GM18873 (cell line): Measurements from ENCODE around the gene JDP2.

Experiments
- ATAC-seq: cut with Tn5 transposase; IDR thresholded peaks from one replicate; pipeline ENCODE4 v1.9.1; 2021; ENCODE audit warnings: mild to moderate bottlenecking, moderate library complexity, moderate number of reproducible peaks; ENCODE audit not compliant: unreplicated experiment, low FRiP score

JDP2 gene

DNA sequence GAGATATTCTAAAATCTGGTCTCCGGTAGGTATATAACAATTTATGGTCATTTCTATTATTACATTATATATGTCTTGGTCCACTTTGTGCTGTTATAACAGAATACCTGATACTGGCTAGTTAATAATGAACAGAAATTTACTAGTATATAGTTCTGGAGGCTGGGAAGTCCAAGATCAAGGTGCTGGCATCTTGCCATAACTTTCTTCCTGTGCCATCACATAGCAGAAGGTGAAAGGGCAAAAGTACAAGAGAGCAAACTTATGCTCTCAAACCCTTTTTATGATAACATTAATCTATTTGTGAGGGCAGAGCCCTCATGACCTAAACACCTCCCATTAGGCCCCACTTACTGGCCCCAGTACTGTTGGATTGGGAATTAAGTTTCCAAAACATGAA is 76.6 kb downstream of the JDP2 start:
- no peak for ATAC-seq

DNA sequence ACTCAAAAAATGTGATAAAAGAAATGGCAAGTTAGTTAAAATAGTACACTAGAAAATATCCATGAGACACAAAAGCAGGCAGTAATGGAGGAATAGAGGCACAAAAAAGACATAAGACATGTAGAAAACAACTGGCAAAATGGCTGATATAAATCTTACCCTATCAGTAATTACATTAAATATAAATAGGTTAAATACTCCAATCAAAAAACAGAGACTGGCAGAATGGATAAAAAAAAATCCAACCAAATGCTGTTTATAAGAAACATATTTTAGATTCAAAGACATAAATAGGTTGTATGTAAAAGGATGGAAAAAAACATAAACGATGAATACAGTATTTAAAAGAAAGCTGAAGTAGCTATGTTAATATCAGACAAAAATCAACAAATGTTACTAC is 79.1 kb downstream of the JDP2 start:
- no peak for ATAC-seq

DNA sequence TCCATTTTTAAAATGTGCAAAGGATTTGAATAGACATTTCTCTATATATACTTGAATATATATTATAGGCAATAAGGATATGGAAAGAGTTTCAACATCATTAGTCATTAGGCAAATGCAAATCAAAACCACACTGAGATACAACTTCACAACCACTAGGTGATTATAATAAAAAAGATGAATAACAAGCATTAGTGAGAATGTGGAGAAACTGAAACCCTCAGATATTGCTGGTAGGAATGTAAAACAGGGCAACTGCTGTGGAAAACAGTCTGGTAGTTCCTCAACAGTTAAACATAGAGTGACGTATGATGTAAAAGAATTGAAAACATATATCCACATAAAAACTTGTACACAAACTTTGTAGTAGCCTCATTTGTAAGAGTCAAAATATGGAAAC is 82.7 kb downstream of the JDP2 start:
- no peak for ATAC-seq

DNA sequence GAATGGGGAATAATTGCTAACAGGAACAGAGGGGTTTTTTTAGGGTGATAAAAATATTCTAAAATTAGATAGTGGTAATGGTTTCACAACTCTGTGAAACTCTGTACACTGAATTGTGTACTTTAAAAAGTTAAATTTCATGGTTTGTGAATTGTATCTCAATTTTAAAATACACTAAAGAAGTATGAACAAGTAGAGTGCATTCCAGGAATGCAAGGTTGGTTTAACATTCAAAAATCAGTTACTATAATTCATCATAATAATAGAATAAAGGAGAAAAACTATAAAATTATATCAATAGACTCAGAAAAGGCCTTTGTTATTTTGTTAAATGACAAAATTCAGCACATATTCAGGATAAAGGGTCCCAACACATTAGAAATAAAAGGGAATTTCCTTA is 83.4 kb downstream of the JDP2 start:
- ATAC-seq: no peak

DNA sequence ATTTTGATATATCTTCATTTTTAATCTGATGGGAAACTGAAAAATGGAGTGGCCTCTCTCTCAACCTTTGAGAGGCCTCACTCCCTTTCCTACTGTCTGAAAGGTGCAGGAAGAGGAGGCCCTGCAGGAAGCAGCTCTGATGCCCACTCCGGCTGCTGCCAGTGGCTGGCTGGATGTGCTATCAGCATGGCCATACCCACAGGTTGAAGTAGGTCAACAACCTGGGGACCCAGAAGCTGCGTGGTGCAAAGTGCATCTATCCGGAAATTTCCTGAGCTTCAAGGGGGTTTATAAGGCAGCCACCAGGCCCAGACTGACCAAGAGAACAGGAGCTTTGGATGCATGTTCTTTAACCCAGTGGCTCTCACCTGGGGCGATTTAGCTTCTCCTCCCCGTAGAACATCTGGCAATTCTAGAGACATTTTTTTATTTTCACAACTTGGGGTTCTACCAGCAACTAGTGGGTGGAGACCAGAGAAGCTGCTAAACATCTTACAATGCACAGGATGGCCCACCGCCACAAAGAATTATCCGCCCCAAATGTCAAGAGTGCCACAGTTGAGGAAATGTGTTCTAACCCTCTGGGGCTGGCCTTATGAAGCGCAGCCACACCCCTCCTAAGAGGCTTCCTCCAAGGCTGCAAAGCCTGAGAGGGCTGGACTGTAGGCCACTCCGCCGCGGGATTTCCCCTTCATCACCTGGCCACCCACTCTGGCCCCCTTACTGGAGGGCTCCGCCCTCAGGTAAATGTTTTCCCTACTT is 86.3 kb downstream of the JDP2 start:
- peak; percentile 28 for ATAC-seq

DNA sequence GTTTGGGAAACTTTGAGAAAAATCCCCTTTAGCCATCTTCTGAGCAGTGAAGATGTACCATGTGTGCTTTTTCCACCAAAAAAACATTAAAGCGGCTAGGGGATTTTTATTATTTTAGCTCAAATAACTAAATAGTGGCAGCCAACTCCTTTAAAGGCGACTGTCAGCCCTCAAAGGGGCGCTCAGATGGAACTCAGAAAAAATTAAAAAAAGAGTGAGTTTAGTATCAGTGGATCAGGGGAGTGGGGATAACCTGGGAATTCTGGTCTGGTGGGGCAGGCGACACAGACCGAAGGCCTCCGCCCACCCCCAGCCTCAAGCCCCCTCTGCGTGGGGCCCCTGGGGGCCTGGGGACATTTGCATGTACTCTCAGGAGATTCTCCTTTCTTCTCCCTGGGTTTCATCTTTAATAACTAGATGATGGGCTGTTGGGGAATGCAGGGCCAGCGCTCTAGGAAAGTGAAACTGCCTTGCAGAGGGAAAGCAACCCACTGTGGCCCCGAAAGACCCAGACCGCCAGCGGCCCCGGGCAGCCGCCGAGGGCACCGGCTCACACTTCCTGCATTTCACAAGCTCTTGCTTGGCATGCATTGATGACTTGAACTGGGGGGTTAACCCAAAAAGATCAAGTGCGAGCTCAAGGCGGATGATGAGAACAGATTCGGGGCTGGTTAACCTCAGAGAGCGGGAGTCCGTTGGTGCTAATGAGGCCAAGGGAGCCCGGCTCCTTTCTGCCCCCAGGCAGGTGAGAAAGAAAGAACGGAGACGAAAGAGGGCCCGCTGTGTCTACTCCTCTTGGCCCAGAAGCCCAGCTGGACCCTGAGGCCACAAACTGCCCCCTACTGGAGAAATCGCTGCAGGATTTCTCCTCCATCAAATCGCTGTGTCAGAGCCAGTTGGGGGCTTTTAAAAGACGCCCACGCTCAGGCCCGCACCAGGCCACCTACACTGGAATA is 87.1 kb downstream of the JDP2 start:
- ATAC-seq: peak; percentile 42

DNA sequence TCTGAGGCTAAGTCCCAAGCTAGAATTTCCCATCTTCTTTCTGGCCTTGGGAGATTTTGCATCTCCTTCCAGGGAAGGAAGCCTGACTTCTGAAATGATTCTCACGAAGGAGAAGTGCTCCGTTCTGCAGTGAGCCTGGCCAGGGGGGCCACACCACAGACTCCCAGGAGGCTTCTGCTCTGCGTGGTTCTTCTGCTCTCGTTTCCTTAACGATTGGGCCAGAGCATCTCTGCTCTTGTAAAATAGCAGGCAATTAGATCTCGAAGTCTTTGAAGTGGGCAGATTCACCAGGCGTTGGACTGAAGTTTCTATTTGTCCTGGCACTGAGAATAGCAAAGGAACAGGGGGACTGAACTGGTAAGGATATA is 87.8 kb downstream of the JDP2 start:
- ATAC-seq: peak; percentile 34

DNA sequence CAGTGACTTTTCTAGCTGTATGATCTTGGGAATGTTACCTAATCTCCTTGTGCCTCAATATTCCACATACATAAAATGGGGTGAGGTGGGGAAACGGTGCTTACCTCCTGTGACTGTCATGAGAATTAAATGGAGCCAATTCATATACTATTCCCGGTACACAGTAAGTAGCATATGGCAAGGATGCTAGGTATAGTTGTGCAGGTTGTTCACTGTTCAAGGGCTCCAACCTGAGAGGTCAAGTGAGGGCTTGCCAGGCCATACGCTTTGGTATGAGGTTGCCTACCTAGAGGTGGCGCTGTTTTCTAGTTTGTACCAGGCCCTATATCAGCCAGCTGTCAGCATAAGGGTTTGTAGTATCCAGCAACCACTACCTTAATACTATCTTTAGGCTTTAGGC is 90.8 kb downstream of the JDP2 start:
- no peak for ATAC-seq

DNA sequence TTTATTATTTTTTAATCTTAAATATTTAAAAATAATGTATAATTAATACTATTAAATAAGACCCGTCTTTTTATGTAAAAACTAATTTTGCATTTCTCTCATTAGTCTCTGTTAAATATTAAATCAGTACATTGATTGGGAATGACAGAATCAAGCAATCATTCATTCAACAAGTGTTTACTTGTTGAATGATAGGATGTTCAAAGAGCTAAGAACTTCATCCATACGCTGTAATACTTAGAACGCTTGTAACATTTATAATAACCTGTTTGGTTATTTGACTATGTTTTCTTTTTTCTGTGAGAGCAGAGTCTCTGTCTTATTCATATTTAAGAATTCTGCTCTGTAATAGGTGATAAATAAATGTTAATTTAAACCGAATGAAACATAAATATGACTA is 91.6 kb downstream of the JDP2 start:
- ATAC-seq: no peak

DNA sequence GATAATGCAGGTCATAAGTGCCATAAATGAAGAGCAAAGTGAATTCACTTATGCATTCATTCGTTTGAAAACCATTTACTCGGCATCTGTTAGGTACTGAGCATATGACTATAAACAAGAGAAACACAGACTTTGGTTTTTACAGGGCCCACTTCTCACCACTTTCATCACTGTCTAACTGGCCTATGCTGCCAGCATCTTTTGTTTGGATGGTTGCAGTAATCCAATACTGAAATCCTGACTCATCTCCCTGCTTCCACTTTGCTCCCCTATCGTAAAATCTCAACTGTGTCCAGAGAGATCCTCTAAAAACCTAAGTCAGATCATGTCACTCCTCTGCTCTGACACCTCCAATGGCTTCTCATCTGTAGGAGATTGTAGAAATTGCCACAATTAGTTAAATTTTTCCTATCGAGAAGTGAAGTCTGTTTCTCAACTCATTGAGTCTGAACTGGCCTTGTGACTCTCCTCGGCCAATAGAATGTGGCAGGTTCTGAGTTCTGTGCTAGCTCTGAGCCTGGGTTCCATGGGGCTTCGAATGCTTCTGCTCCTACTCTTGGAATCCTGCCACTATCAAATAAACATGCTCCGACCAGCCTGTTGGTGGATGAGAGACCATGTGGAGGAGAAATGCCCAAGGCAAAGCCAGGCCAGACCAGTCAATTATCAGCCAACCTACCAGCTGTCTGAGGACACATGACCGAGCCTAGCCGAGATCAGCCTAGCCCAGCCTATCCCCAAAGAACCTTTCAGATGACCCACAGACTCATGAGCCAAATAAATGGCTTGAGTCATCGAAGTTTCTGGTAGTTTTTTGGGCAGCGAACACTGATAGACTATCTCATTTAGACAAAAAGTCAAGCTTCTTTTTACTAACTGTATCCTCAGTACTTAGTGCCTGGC is 92.3 kb downstream of the JDP2 start:
- no peak for ATAC-seq

DNA sequence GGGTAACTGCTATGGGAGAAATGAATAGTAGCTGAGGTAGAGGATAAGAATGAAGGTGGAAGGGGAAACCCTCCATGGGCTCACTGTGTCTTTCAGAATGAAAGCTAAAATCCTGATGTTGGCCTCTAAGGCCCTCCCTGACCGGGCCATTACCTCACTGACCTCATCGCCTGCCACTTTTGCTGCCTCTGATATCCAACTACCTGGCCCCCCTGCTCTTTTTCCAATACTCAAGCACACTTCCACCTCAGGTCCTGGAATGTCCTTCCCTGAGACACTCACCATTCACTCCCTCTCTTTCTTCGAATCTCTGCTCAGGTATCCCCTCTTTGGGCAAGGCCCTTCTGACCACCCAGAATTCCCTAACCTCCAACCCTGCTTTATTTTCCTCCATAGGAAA is 93.0 kb downstream of the JDP2 start:
- ATAC-seq: no peak

DNA sequence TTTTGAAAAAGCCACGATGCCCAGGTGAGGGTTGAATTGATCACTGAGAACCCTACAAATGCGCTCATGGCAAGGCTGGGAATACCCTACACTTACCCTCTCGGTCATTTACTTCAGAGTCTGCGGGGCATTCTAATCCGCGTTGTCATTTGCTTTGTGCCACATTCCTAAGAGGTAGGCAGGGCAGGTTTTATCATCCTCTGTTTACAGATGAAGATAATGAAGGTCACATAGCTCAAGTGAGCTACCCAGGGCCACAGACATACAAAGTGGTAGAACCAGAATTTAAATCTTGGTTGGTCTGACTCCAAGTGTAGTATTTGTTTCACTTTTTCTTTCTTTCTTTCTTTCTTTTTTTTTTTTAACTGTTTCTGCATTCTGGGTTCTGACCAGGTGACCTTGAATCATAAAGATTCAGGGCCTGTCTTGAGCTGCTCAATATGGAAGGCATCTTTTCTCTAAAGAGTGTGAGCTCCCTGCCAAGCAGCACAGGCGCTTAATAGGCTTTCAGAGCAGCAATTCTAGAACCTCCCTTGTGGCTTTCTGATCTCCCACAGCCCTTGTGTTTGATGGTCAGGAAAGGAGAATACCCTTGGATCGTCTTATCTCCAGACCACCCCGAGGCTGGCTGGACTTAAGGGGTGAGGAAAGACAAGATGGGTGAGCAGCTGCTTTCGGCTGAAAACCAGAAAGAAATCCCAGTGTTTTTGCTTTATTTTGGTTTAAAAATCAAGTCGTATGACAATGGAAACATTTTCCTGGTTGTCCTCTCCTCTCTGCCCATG is 93.8 kb downstream of the JDP2 start:
- no peak for ATAC-seq

DNA sequence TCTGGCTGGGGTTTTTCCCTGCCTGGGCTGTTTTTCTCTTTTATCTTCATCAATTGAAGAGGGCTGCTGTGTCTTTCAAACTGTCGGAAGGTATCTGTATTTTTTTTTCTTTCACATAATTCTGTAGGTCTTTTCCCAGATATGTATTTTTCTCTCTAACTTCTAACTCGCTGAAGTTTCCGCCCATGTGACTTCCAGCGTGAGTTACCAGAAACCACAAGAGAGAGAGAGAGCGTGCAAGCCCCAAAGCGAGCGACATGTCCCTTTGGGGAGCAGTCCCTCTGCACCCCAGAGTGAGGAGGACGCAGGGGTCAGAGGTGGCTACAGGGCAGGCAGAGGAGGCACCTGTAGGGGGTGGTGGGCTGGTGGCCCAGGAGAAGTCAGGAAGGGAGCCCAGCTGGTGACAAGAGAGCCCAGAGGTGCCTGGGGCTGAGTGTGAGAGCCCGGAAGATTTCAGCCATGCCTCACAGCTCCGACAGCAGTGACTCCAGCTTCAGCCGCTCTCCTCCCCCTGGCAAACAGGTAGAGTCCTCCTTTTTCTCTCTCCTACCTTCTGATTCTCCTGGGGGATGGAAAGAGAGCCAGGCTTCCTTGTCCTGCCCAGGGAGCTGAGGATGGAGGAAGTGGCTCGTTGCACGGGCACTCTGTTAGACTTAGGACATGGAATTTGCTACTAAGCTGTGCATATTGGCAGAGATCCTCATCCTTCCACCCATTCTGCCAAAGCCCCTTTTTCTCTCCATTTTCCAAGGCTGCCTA is 94.6 kb downstream of the JDP2 start, which contains the start of gene BATF:
BATF (plus strand) TSS at position 246 of the 759 bp plus-strand sequence; CDS start at position 460, 214 bp downstream.
- ATAC-seq: peak; percentile 46

DNA sequence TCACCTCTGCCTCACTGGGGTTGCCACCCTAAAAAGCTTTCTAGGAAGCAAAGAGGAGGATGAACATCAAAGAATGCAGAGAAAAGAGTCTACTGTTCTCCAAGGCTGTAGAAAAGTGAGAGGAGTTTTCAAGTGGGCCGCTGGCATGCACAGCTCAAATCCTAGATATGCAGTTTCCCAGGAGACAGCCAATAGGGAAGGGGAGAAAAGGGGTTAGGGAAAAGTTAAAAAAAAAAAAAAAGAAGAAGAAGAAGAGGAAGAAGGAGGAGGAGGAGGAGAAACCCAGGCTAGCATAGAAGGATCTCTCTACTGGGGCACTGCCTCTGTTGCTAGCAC is 95.1 kb downstream of the JDP2 start:
- ATAC-seq: no peak
